HG03378 (cell line): Measurements from ENCODE around the gene ZSCAN12.

Experiments used
- ATAC-seq: cut with Tn5 transposase; IDR thresholded peaks from one replicate; pipeline ENCODE4 v1.9.1; 2021; ENCODE audit warnings: mild to moderate bottlenecking, moderate library complexity; ENCODE audit not compliant: unreplicated experiment

Gene ZSCAN12

DNA sequence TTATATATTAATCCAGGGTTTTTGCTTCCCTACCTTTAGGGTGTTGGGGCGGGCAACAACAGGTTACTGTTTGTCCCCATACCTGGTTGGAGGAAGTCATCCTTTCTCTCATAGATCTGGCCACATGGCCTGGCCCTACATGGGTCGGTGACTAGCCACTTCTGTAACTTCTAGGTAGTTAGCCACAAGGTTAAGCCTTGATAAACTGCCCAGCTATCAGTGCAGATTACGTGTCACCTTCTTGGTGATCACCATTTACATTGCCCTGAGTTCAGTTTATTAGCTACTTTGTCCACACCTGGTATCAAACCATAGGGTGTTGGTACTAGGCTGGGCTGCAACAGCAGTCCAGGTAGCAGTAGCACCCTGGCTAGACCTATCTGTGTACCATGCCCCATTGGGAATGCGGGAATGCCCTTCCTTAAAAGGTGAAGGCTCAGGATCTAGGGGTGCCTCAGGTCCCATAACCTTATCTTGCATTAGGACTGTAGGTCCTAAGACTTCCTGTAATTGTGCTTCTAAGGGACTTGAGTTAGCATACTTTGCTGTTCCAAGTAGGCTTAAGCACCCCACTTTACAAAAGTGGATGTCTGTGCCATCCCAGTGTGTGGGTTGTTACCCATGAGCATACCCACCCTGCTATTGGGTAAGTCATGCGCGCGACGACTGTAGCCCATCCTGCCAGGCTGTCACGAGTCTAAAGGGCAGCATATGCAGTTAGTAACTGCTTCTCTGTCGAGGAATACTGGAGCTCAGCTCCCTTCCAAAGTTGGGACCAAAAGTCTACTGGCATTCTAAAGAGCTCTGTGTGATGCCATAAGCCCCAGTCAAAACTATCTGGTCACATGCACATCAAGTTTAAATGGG is 44.6 kb downstream of the ZSCAN12 start:
- no peak for ATAC-seq

DNA sequence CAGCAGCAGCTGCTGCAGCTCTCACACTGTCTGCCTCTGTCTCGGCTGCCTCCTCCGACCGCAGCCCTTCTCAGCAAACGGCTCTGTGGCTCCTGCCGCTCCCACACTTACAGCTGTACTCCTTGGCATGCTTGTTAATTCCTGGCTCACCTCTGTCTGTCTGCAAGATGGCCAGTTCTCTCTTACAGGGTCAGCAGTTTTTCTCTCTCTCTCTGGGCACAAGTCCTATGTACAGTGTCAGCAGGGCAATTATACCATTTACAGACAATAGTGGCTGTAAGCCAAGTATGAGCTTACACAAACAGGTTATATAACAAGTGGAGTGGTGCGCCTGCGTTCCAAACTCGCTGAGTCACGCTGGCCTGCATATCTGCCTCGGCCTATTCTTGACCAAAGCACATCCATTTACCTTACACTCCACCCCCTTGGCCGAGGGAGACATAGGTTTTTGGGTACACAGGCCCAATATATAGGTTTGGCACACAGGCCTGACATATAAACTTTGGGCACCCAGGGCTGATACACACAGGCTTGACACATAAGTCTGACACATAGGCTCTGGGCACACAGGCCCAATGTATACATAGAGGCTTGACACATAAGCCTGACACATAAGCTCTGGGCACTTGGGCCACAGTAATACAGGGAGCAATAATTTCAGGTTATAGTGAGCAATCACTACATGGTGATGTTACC is 45.4 kb downstream of the ZSCAN12 start:
- no peak for ATAC-seq

DNA sequence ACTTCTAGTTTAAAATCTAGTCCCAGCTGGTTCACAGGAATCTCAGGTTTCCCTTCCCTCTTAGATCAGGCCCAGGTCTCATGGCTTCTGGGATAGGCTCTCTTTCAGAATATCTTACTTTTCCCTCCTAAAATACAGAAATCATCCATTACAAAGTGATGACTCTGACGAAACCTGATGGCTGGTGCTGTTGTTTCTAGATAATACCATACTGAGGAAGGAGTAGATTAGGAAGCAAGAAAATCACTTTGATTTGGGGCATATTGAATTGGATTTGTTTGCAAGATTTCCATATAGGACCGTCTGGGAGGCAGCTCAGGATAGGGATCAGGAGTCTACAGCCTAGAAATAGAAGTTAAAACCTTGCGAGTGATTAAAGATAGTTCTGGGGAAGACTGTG is 46.2 kb downstream of the ZSCAN12 start:
- ATAC-seq, result no peak

DNA sequence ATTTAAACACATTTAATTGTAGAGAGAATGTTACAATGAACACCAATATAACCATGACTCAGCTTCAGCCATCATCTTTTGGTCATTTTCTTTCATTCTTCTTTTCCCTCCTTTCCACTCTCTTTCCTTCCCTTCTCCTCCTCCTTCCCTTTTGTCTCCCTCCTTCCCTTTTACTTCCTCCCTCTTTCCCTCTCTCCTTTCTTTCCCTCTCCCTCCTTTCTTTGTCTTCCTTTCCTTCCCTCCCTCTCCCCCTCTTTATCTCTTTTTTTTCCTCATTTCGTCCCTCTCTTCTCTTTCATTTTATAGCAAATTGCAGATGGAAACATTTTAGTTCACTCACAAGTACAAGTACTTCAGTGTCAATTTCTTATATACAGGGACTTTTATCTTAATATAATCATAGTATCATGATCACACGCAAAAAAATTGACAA is 48.0 kb downstream of the ZSCAN12 start:
- ATAC-seq, result no peak

DNA sequence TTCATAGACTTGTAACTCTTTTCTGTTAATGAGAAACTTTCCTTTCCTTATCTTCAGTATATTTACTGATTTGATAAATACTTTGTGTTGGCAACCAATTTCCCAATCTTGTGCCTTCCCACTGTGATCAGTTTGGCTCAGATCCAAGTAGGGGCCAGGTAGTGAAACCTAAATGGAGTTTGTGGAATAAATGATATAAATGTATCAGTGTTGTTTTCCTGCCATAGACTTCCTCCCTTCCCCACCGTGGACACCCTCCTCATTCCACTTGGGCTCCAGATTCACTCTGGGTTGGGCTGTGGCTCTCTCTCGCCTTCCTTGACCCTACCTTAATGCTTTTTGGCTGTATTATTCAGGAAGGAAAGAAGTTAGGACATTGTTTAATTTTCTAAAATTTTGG is 48.5 kb downstream of the ZSCAN12 start:
- no peak for ATAC-seq

DNA sequence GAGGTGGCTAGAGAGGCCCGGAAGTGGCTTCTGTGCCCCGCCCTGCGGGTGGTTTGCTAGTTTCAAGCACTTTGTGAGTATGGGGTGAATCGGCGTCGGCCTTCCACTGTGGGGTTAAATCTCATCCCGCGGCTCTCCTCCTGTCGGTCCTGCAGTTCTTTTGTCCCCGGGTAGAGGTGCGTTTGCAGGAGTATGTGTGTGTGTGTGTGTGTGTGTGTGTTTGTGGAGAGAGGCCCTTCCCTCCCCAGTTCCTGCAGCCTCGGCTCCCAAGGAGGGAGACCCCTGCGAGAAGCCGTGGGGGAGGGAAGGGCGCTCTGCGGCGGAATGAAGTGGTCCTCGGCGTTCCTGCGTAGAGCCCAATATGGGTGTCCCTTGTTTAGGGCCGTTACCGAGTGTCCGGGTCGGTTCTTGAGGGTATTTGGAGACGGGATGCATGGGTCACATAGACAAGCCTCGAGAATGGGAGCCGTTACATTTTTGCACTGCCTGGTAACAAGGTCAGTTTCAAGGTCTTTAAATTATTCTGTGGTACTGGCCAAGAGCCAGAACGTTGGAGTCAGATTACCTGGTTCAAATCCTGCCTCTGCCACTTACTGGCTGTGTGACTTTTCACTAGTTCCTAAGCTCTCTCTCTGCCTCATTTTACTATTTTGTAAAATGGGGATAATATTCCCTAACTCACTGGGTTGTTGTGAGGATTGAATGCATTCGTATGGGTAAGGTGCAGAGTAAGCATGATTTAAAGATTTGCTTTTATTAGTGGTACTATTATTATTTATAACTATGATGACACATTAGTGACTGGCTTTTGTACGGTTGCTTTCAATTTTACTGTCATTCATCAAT is 49.4 kb downstream of the ZSCAN12 start, which contains the start of gene ZKSCAN3:
ZKSCAN3 (plus strand) TSS at position 56 of the 846 bp plus-strand sequence. CDS start 9,640 bp downstream, outside the sequence.
- ATAC-seq, result peak; percentile 87

DNA sequence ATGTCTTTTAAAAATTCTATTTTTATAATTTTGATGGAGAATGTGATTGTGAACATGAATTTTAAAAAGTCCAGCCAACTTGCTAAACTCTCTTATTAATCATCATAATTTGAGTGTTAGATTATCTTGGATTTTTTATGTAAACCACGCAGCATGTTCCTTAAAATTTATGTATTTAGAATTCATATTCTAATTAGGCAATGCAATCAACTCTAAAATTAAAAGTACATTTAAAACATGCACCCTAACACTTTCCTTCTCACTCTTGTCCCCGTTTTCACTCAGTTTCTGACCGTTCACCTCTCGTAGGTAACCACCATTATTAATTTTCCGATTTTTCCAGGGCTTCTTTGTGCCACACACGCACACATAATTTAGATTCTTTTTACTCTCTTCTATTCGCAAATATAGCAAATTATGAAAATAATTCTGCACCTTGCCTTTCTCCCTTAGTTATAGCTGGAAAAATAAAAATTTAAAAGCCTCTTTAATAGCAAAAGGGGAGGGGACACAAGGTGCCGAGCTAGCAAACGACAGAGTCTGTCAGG is 50.1 kb downstream of the ZSCAN12 start:
- no peak for ATAC-seq

DNA sequence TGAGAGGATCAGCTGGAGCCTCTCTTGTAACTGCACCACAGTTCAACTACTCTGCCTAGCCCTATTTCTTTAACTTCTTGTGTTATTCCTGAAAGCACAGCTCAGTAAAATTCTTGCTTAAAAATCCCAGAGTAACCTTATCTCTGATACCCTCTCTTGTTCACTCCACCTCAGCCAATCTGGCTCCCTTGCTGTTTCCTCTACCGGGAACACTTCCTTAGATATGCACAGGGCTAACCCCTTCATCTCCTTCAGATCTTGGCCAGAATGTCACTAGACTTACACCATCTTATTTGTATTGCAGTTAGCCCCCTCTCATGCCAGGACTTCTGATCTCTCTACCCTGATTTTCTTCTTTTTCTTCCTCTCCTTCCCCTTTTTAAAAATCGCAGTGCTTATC is 52.4 kb downstream of the ZSCAN12 start:
- ATAC-seq, result no peak

DNA sequence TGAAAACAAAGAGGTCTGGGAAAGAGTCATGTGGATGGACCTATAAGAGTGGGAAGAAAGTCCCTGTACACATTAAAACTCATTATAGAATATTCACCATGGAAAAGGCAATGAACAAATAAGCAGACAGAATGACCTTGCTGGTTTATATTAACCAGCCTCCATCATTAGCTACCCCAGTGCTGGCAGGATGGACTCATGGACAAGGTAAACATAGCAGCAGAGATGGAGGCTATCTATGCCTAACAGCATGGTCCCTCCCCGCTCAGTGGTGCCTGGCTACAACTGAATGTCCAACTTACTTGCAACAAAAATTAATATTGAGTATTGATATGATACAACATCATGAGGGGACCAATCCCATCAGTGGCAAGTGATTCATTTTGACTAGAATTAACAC is 54.3 kb downstream of the ZSCAN12 start:
- no peak for ATAC-seq

DNA sequence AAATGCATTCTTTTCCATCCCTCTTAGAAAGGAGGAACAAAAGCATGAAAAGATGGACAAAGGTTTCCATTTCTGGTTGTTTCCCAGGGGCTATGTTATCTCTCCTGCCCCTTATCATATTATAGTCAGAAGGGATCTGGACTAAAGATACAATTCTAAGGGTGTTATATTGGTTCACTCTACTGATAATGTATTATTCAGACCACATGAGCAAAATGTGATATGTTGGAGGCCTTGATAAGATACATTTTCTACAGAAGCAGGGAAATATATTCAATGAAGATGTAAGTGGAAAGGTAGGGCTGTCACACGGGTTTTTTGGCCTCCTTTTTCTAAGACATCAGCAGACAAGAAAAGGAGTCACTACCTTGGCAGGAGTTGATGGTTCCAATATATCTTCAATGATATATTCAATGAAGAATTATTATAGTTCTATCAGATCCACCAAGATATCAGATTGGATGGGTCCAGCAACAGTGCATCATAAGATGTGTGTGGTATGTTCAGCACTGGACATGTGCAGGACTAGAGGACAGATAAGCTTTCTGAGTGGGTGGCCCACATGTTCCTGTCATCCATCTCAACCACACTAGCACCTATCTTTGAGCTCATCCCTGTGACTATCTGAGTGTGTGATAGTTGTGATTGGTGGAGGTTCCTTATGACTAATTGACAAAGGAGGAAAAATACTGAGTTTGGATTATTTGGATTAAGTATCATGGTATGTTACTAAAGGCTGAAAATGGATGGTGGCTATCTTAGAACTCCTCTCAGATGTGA is 55.5 kb downstream of the ZSCAN12 start:
- no peak for ATAC-seq

DNA sequence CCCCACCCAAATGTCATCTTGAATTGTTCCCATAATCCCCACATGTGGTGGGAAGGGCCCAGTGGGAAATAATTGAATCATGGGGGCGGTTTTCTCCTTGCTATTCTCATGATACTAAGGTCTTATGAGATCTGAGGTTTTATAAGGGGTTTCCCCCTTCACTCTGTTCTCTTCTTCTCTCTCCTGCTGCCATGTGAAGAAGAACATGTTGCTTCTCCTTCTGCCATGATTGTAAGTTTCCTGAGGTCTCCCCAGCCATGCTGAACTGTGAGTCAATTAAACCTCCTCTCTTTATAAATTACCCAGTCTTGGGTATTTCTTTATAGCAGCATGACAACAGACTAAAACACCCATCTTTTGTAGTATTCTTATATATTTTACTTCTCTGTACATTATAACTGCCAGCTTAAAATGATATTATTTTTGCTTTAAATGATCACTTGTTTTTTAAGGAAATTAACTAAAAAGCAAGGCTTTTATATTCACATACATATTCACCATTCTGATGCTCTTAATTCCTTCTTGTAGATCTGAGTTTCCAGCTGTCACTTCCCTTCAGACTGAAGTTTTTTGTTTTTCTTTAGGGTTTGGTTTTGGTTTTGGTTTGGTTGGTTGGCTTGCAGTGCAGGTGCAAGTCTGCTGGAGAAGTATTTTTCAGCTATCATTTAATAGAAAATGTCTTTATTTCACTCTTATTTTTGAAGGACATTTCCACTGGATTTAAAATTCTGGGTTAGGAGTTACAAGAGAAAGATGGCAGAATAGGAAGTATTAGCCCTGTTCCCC is 59.0 kb downstream of the ZSCAN12 start:
- no peak for ATAC-seq

DNA sequence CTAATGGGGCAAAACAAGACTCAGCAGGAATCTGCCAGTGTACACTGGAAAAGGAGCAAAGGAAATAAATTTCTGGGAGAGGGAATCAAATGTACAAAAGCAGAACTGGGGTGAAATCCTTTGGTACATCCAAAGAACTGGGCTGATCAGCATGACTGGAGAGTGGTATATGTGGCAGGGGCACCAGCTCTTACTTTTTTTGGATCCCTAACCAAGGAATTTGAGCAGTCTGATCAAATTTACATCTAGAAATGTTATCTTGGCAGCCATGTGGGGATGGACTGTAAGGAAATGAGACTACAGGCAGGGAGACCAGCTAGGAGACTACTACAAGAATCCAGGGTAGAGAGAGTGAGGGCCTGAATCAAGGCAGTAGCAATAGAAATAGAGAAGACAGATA is 62.4 kb downstream of the ZSCAN12 start:
- no peak for ATAC-seq

DNA sequence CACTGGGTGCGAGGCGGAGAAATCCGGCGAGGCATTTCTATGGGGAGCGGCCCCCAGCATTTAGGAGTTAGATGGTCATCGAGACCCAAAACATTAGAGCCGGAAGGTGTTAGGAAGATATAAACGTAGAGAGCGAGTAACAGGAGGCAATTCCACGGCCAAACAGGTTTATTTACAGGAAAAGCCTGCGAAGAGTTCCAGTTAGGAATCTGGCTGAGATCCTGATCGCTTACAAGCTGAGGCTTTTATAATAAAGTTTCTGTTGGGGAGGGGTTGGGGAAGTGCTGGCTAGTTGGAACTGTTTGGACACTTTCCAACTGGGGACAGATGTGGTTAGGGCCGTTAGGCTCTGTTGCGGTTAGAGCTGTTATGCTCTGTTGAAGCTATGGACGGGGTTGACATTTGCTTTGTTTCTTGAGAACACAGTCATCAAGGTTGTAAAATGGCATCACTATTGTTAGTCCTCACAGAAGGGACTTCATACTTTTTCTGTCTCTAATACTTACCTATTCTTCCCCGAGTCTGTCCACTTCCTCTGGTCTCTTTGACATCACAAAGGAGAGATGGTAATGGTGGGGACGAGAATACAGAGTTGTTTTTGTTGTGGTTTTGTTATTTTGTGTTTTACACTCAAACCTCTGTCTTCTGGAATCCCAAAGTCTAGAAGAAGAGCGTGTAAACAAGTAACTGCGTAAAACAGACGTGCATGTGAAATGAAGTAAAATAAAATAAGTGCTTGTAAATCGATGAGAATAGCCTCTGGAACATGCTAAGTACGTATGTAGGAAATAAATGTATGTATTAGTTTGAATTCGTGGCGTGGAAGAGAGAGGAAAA is 63.0 kb downstream of the ZSCAN12 start:
- peak; percentile 32 for ATAC-seq

DNA sequence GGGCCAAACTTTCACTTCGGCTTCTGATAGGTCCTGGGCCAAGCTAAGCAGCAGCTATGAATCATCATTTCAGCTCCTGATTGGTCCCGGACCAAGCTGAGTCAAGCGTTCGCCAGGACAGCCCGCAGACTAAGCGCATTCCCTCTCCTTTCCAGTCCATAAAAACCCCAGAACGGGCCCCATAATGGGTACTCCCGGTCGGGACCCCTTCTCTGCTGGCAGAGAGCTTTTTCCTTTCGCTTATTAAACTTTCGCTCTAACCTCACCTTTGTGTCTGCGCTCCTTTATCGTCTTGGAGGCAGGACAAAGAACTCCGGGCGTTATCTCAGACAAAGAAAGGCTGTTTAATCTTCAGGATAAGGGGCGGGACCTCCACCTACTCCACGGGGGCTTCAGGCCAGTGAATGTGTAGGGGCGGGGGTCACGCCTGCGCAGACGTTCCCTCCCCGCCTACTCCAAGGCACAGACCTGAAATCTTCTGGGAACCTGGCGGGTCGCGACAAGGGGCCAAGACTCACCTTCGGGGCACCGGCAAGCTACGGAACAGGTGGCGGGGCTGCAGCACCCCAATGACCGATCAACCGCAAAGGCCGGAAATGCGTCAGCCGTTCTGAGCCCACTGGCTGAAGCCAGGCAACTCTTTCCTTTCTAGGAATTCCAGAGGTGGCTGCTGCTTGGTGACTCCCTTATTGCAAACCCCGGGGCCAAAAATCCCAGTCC is 63.8 kb downstream of the ZSCAN12 start, which contains the start of gene ZSCAN31:
ZSCAN31 (minus strand) TSS at position 585 of the 720 bp plus-strand sequence. CDS start 6,465 bp downstream, outside the sequence.
- ATAC-seq, result peak; percentile 86

DNA sequence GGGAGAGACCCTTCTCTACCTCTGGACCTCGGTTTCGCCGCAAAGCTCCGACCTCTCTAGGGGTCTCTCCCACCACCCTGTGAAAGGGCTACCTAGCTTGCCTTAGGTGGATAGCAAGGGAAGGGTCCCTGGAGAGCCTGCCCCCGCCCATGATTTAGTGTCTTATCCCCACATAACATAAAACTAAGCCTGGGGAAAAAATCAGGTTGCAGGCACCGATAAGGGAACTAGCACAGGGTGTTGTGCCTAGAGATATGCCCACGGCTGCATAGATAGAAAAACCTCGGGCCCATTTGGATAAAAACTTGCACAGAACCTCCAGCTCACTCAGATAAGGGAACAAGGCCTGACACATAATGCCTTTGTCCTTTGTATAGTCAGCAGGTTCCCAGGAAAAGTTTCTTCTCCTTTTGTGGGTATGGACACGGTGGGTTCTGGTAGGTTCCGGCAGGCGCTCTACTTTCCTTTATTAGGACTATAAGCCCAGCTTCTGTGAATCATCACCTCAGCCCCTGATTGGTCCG is 64.4 kb downstream of the ZSCAN12 start:
- no peak for ATAC-seq

DNA sequence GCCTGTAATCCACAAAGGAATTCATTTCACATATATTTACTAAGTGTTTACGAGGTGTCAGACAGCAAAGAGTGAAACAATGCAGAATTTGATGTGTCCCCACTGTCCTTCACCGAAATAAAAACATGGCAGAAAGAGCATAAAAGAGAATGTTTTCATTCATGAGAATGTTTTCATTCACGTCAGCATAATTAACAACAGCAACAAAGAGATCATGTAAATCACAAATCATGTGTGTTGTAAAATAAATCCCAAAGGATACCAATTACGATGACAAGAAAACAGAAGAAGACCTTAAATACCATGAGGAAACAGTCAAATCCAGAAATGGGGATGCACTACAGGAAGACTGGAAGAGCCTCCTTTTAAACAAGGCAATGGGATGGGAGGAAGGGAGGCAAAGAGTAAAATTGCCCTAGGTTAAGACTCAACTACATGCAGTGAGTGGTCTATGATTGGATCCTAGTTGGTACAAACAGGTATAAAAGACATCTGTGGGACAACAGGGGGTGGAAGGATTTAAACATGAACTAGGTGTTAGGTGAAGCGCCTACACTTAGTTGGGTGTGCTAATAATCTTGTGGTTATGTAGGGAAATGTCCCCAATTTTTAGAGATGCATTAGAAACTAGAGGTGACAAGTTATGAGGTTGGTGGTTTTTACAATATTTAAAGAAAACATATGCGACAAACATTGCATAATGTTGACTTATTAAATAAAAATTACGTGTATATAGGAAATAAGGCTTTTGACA is 65.1 kb downstream of the ZSCAN12 start:
- ATAC-seq, result no peak

DNA sequence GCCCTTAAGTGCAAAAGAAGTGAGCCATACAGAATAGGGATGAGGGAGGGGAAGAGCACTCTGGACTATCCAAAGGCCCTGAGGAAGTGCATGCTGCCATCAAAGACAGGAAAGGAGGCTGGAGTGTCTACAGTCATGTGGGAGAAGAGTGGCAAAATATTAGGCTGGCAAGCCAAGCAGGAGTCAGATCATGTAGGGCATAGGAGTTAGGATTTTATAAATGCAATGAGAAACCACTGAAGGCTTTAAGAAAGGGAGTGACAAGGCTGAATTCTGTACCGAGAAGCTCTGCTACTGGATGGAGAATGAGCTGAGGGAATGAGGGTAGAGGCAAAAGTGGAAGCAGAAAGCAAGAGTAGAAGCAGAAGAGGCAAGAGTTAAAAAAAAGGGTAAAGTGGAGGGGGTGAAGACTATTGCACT is 65.9 kb downstream of the ZSCAN12 start:
- ATAC-seq, result no peak
